Measurements from ENCODE around the gene SH3BP4. TPM values are rescaled to one million over a fixed set of nuclear protein-coding genes. Genes with fewer than 3 reads are reported as not detected.

Gene SH3BP4
- total RNA-seq, 1 donor from 2014 or later, result 49.5 TPM

GRCh38 chr2:234988491-234988890 lies 36.7 kb downstream of the SH3BP4 start:
- no peak overlapping the region for H3K4me3 Mint-ChIP-seq
- H3K27ac Mint-ChIP-seq, result no peak overlapping the region
- peaks cover 12% of the 10 kb centered on the region for H3K36me3 Mint-ChIP-seq
- peaks cover 24% of the 10 kb centered on the region for H3K4me1 Mint-ChIP-seq (ENCODE audit: unreplicated experiment)
- H3K9me3 Mint-ChIP-seq, result no peaks in the 10 kb centered on the region
- DNase-seq (ENCODE audit: extremely low spot score, unreplicated experiment), result no peak
- TF ChIP-seq, protein P1, sequence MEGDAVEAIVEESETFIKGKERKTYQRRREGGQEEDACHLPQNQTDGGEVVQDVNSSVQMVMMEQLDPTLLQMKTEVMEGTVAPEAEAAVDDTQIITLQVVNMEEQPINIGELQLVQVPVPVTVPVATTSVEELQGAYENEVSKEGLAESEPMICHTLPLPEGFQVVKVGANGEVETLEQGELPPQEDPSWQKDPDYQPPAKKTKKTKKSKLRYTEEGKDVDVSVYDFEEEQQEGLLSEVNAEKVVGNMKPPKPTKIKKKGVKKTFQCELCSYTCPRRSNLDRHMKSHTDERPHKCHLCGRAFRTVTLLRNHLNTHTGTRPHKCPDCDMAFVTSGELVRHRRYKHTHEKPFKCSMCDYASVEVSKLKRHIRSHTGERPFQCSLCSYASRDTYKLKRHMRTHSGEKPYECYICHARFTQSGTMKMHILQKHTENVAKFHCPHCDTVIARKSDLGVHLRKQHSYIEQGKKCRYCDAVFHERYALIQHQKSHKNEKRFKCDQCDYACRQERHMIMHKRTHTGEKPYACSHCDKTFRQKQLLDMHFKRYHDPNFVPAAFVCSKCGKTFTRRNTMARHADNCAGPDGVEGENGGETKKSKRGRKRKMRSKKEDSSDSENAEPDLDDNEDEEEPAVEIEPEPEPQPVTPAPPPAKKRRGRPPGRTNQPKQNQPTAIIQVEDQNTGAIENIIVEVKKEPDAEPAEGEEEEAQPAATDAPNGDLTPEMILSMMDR (conservative IDR thresholded peaks at IDR 0.05), result no peak
- no peaks in the 10 kb centered on the region for H3K27me3 Mint-ChIP-seq

GRCh38 chr2:234989183-234989701 lies 37.4 kb downstream of the SH3BP4 start:
- DNase-seq (ENCODE audit: extremely low spot score, unreplicated experiment), result no peak
- H3K27ac Mint-ChIP-seq, result no peak overlapping the region
- H3K9me3 Mint-ChIP-seq, result no peaks in the 10 kb centered on the region
- TF ChIP-seq, protein P1 (conservative IDR thresholded peaks at IDR 0.05), result no peak
- peaks cover 13% of the 10 kb centered on the region for H3K36me3 Mint-ChIP-seq
- no peaks in the 10 kb centered on the region for H3K27me3 Mint-ChIP-seq
- no peak overlapping the region for H3K4me3 Mint-ChIP-seq
- peaks cover 26% of the 10 kb centered on the region for H3K4me1 Mint-ChIP-seq (ENCODE audit: unreplicated experiment)

- H3K9me3 Mint-ChIP-seq, result no peaks in the 10 kb centered on the region
- TF ChIP-seq, protein P1 (conservative IDR thresholded peaks at IDR 0.05), result no peak
- no peaks in the 10 kb centered on the region for H3K27me3 Mint-ChIP-seq
- no peak for DNase-seq (ENCODE audit: extremely low spot score, unreplicated experiment)
- no peak overlapping the region for H3K4me3 Mint-ChIP-seq
- H3K36me3 Mint-ChIP-seq, result peaks cover 13% of the 10 kb centered on the region
- H3K27ac Mint-ChIP-seq, result no peak overlapping the region
- H3K4me1 Mint-ChIP-seq (ENCODE audit: unreplicated experiment), result peaks cover 31% of the 10 kb centered on the region
These were observed 38.5 kb downstream of the SH3BP4 start for GRCh38 chr2:234990300-234990699.

- TF ChIP-seq, protein P1 (conservative IDR thresholded peaks at IDR 0.05), result no peak
- Mint-ChIP-seq H3K27ac (no peak overlapping the region), H3K4me1 (ENCODE audit: unreplicated experiment) (peaks cover 36% of the 10 kb centered on the region), H3K36me3 (peaks cover 20% of the 10 kb centered on the region), H3K4me3 (no peak overlapping the region), H3K9me3 (no peaks in the 10 kb centered on the region), H3K27me3 (no peaks in the 10 kb centered on the region)
- no peak for DNase-seq (ENCODE audit: extremely low spot score, unreplicated experiment)
These were observed 39.5 kb downstream of the SH3BP4 start for GRCh38 chr2:234991290-234991689.

DNA sequence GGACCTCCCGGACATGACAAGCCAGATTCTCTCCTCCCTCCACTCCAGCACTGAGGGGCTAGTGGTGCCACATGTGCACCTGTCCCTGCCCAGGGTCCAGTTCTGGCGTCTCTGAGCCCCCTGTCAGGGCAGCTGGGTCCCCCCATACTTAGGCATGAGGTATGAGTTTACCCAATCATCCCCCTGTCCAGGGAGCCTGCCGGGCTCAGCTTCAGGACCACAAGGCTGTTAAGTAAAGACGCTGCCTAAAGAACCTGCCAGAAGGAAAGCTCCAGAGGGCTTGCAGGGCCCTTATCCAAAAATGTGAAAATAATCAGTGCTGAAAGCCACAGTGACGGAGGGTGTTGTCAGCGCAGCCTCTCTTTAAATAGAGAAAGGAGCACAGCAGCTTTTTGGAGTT lies 40.0 kb downstream of the SH3BP4 start:
- H3K4me1 Mint-ChIP-seq (ENCODE audit: unreplicated experiment), result peaks cover 38% of the 10 kb centered on the region
- no peak for DNase-seq (ENCODE audit: extremely low spot score, unreplicated experiment)
- peaks cover 20% of the 10 kb centered on the region for H3K36me3 Mint-ChIP-seq
- no peak overlapping the region for H3K4me3 Mint-ChIP-seq
- TF ChIP-seq, protein P1 (conservative IDR thresholded peaks at IDR 0.05), result no peak
- H3K9me3 Mint-ChIP-seq, result no peaks in the 10 kb centered on the region
- H3K27ac Mint-ChIP-seq, result no peak overlapping the region
- H3K27me3 Mint-ChIP-seq, result no peaks in the 10 kb centered on the region

GRCh38 chr2:234992196-234992595 lies 40.4 kb downstream of the SH3BP4 start:
- Mint-ChIP-seq H3K9me3 (no peaks in the 10 kb centered on the region), H3K36me3 (peaks cover 20% of the 10 kb centered on the region), H3K4me1 (ENCODE audit: unreplicated experiment) (peaks cover 38% of the 10 kb centered on the region), H3K4me3 (no peak overlapping the region), H3K27ac (no peak overlapping the region), H3K27me3 (no peaks in the 10 kb centered on the region)
- TF ChIP-seq, protein P1 (conservative IDR thresholded peaks at IDR 0.05), result no peak
- DNase-seq (ENCODE audit: extremely low spot score, unreplicated experiment), result no peak

Data from type B pancreatic cell (in vitro differentiated cells).